Measurements from ENCODE around the gene CD93.

The CD93 gene

DNA sequence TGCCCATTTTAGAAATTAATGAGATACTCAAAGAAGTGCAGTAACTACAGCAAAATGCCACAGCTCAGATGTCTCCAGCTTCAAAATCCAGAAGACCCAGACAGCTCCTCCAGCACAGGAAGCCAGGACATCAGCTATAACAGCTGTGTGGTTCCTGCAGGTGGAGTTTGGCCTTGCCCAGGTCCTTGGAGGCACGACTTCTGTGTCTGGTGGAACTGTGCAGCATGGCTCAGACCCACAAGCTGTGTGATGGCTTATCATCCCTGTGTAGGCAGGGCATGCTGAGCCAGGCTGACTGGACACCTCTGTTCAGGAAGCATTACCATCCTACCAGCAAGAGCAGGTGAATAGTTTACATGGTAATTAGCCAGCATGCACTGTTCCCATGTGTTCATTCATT, 26.5 kb upstream of the CD93 start:
- no peaks in the 10 kb centered on the region for H3K36me3 ChIP-seq (ENCODE audit: insufficient read depth, low read length)
- no peak for TF ChIP-seq CTCF (conservative IDR thresholded peaks at IDR 0.05; ENCODE audit: low read length)
- no peak for TF ChIP-seq EZH2phosphoT487 (IDR thresholded peaks at IDR 0.05; ENCODE audit: borderline replicate concordance)
- no peaks in the 10 kb centered on the region for H3K27me3 ChIP-seq (ENCODE audit: insufficient read depth, low read length, poor library complexity, severe bottlenecking)
- H3K9me3 ChIP-seq (ENCODE audit: insufficient read depth, low read depth, low read length) = no peaks in the 10 kb centered on the region
- H3K9ac ChIP-seq (ENCODE audit: low read depth, low read length, poor library complexity, severe bottlenecking) = no peak overlapping the region
- H4K20me1 ChIP-seq (ENCODE audit: insufficient read depth, low read length, poor library complexity, severe bottlenecking) = no peaks in the 10 kb centered on the region
- H3K9me2 ChIP-seq (replicated peaks; ENCODE audit: low read depth, low read length) = no peaks in the 10 kb centered on the region
- H3K79me2 ChIP-seq (ENCODE audit: insufficient read depth, low read length) = no peaks in the 10 kb centered on the region
- no peak overlapping the region for H3K4me3 ChIP-seq (ENCODE audit: low read length, poor library complexity, severe bottlenecking)
- H3K4me1 ChIP-seq (ENCODE audit: insufficient read depth, low read length, poor library complexity, severe bottlenecking) = peaks cover 26% of the 10 kb centered on the region
- no peak overlapping the region for H3K4me2 ChIP-seq (ENCODE audit: low read depth, low read length, poor library complexity, severe bottlenecking)
- H3F3A ChIP-seq (ENCODE audit: low read depth) = no peaks in the 10 kb centered on the region
- H2AFZ ChIP-seq (ENCODE audit: low read length) = no peak overlapping the region

DNA sequence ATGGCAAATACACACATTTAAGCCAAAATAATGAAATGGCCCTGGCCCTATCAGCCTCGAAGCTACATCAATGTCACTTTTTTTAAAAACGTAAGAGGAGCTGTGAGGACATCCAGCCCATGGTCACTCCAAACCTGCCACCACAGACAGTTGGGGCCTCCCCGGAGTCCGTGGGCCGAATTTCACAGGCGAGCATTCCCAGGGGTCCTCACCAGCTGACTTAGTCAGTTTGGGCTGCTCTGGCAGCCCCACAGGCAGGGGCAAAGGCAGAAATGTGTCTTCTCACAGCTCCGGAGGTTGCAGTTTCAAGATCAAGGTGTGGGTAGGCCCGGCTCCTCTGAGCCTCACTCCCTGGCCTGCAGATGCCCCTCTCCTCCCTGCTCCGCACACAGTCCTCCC, 25.8 kb upstream of the CD93 start:
- Histone ChIP-seq H3K36me3 (ENCODE audit: insufficient read depth, low read length) (no peaks in the 10 kb centered on the region), H3F3A (ENCODE audit: low read depth) (no peaks in the 10 kb centered on the region), H2AFZ (ENCODE audit: low read length) (no peak overlapping the region), H3K4me1 (ENCODE audit: insufficient read depth, low read length, poor library complexity, severe bottlenecking) (peaks cover 26% of the 10 kb centered on the region), H3K4me2 (ENCODE audit: low read depth, low read length, poor library complexity, severe bottlenecking) (no peak overlapping the region), H3K9me2 (replicated peaks; ENCODE audit: low read depth, low read length) (no peaks in the 10 kb centered on the region), H3K27me3 (ENCODE audit: insufficient read depth, low read length, poor library complexity, severe bottlenecking) (no peaks in the 10 kb centered on the region), H3K9ac (ENCODE audit: low read depth, low read length, poor library complexity, severe bottlenecking) (no peak overlapping the region), H3K4me3 (ENCODE audit: low read length, poor library complexity, severe bottlenecking) (no peak overlapping the region), H4K20me1 (ENCODE audit: insufficient read depth, low read length, poor library complexity, severe bottlenecking) (no peaks in the 10 kb centered on the region), H3K79me2 (ENCODE audit: insufficient read depth, low read length) (no peaks in the 10 kb centered on the region), H3K9me3 (ENCODE audit: insufficient read depth, low read depth, low read length) (no peaks in the 10 kb centered on the region)
- TF ChIP-seq CTCF (conservative IDR thresholded peaks at IDR 0.05; ENCODE audit: low read length) (no peak), EZH2phosphoT487 (IDR thresholded peaks at IDR 0.05; ENCODE audit: borderline replicate concordance) (no peak)

DNA sequence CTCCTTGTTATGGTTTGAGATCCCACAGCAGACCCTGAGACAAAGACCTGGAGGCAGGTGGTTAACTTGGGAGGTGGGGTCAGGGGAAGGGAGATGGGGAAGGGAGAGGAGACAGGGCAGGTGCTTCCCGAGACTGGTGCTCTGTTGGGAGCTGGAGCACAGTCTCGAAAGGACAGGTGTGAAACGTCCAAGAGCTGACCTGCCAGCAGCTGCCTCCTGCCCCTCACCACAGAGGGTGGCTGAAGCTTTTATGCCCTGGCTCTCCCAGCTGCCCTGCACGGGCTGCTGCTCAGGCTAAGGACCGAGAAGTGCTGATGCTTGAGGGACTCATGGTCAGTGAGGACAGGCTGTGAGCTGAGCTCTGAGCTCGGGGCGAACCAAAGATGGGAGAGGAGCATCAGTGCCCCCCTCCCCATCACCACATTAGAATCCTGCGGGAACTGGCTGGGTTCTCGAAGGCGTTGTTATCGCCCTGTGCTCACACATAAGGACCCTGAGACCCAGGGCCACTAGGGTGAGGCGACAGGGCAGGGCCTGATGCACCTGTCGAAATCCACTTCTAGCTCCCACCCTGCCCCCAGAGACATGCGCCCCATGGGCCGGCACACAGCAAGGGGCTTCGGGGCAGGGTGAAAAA, 25.3 kb upstream of the CD93 start:
- no peak overlapping the region for H3K4me3 ChIP-seq (ENCODE audit: low read length, poor library complexity, severe bottlenecking)
- H3F3A ChIP-seq (ENCODE audit: low read depth) = no peaks in the 10 kb centered on the region
- no peaks in the 10 kb centered on the region for H3K9me2 ChIP-seq (replicated peaks; ENCODE audit: low read depth, low read length)
- H3K9me3 ChIP-seq (ENCODE audit: insufficient read depth, low read depth, low read length) = no peaks in the 10 kb centered on the region
- H3K27me3 ChIP-seq (ENCODE audit: insufficient read depth, low read length, poor library complexity, severe bottlenecking) = no peaks in the 10 kb centered on the region
- H4K20me1 ChIP-seq (ENCODE audit: insufficient read depth, low read length, poor library complexity, severe bottlenecking) = no peaks in the 10 kb centered on the region
- no peak overlapping the region for H2AFZ ChIP-seq (ENCODE audit: low read length)
- H3K9ac ChIP-seq (ENCODE audit: low read depth, low read length, poor library complexity, severe bottlenecking) = no peak overlapping the region
- no peak overlapping the region for H3K4me2 ChIP-seq (ENCODE audit: low read depth, low read length, poor library complexity, severe bottlenecking)
- H3K4me1 ChIP-seq (ENCODE audit: insufficient read depth, low read length, poor library complexity, severe bottlenecking) = peaks cover 26% of the 10 kb centered on the region
- no peaks in the 10 kb centered on the region for H3K79me2 ChIP-seq (ENCODE audit: insufficient read depth, low read length)
- no peaks in the 10 kb centered on the region for H3K36me3 ChIP-seq (ENCODE audit: insufficient read depth, low read length)
- TF ChIP-seq EZH2phosphoT487 (IDR thresholded peaks at IDR 0.05; ENCODE audit: borderline replicate concordance) (no peak), CTCF (conservative IDR thresholded peaks at IDR 0.05; ENCODE audit: low read length) (no peak)

All from Loucy (cell line).